ENCODE data around the gene PTX4.

DNA sequence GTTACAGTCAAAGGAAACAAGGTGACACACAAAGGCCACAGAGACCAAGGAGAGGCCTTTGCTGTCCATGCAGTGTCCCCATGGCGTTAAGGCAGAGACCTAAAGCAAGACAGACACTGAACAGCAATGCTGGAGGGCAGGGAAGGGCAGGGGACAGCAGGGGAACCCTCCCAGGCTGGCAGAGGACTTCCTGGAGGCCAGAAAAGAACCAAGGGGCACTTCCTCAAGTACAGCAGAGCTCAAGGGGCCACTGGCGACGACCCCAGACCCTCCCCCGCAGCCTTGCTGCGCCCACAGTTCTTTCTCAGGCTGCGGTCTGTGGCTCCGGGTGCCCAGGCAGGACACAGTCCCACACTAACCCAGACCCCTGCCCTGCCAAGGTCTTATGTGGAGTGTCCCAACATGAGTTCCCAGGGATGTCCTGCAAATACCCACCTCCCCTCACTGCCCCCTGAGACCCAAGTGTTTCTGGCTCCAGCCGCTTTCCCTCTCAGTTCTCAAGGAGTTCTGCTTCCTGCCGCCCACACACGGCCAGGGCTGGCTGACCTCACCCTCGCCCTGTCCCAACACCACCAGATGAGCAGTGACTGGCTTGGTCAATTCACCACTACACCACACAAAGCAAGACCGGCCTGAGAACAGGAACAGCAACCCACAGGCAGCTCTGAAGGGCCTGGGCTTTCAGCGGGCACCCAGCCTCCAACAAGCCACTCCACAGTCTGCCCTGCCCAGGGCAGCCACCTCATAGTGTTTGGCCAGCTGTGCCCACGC is 18.1 kb downstream of the PTX4 start:
- TF ChIP-seq, protein P1, sequence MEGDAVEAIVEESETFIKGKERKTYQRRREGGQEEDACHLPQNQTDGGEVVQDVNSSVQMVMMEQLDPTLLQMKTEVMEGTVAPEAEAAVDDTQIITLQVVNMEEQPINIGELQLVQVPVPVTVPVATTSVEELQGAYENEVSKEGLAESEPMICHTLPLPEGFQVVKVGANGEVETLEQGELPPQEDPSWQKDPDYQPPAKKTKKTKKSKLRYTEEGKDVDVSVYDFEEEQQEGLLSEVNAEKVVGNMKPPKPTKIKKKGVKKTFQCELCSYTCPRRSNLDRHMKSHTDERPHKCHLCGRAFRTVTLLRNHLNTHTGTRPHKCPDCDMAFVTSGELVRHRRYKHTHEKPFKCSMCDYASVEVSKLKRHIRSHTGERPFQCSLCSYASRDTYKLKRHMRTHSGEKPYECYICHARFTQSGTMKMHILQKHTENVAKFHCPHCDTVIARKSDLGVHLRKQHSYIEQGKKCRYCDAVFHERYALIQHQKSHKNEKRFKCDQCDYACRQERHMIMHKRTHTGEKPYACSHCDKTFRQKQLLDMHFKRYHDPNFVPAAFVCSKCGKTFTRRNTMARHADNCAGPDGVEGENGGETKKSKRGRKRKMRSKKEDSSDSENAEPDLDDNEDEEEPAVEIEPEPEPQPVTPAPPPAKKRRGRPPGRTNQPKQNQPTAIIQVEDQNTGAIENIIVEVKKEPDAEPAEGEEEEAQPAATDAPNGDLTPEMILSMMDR (conservative IDR thresholded peaks at IDR 0.05; ENCODE audit: low read length) = no peak
- TF ChIP-seq EZH2phosphoT487 (IDR thresholded peaks at IDR 0.05; ENCODE audit: borderline replicate concordance) = no peak
